Activated T-helper 17 cell treated with anti-CD3 and anti-CD28 coated beads, Interleukin-2, amount 50 U/mL, for 72 hours (primary cell): ENCODE measurements around the gene MB. TPM values are rescaled to one million over a fixed set of nuclear protein-coding genes. Genes with fewer than 3 reads are reported as not detected.

Experiments
- ATAC-seq: fragments of 150-1000 bp; cut with Tn5 transposase; replicated peaks from 2 replicates; pipeline ENCODE4 v1.10.0; 2021; ENCODE audit warnings: mild to moderate bottlenecking, moderate library complexity
- H3K27ac Mint-ChIP-seq: one replicate; pipeline ENCODE4 v1.8.0; 2022; ENCODE audit warnings: mixed read lengths
- H3K27me3 Mint-ChIP-seq: one replicate; pipeline ENCODE4 v1.8.0; 2022; ENCODE audit warnings: mixed read lengths
- H3K36me3 Mint-ChIP-seq: one replicate; pipeline ENCODE4 v1.8.0; 2022; ENCODE audit warnings: low read depth, mild to moderate bottlenecking, mixed read lengths
- H3K4me1 Mint-ChIP-seq: one replicate; pipeline ENCODE4 v1.8.0; 2022; ENCODE audit warnings: mixed read lengths
- H3K4me3 Mint-ChIP-seq: one replicate; pipeline ENCODE4 v1.8.0; 2022; ENCODE audit warnings: mild to moderate bottlenecking, mixed read lengths
- H3K9me3 Mint-ChIP-seq: one replicate; pipeline ENCODE4 v1.8.0; 2022; ENCODE audit warnings: mixed read lengths
- total RNA-seq, 2 donors: library from RNA; stranded (reverse); gene quantifications; one replicate each; pipeline ENCODE4 v1.2.3, GENCODE V29; 2022

MB gene
- total RNA-seq, 2 donors from 2014 or later = 0.50 TPM; not detected in 1

- Mint-ChIP-seq H3K4me3 (no peak overlapping the region), H3K27me3 (peaks cover 12% of the 10 kb centered on the region), H3K27ac (no peak overlapping the region), H3K36me3 (no peaks in the 10 kb centered on the region), H3K9me3 (no peaks in the 10 kb centered on the region), H3K4me1 (no peaks in the 10 kb centered on the region)
- ATAC-seq = no peak
Observed at GRCh38 chr22:35570686-35571194, 46.4 kb downstream of the MB start.

- ATAC-seq = no peak
- peaks cover 14% of the 10 kb centered on the region for H3K27me3 Mint-ChIP-seq
- H3K9me3 Mint-ChIP-seq = no peaks in the 10 kb centered on the region
- H3K36me3 Mint-ChIP-seq = no peaks in the 10 kb centered on the region
- H3K27ac Mint-ChIP-seq = no peak overlapping the region
- no peak overlapping the region for H3K4me3 Mint-ChIP-seq
- no peaks in the 10 kb centered on the region for H3K4me1 Mint-ChIP-seq
Observed at GRCh38 chr22:35569916-35570315, 47.2 kb downstream of the MB start.

GRCh38 chr22:35568751-35569739, 48.1 kb downstream of the MB start:
- no peak for ATAC-seq
- peaks cover 11% of the 10 kb centered on the region for H3K27me3 Mint-ChIP-seq
- no peaks in the 10 kb centered on the region for H3K4me1 Mint-ChIP-seq
- no peaks in the 10 kb centered on the region for H3K36me3 Mint-ChIP-seq
- H3K9me3 Mint-ChIP-seq = no peaks in the 10 kb centered on the region
- no peak overlapping the region for H3K27ac Mint-ChIP-seq
- H3K4me3 Mint-ChIP-seq = no peak overlapping the region

GRCh38 chr22:35567351-35568141, 49.6 kb downstream of the MB start:
- Mint-ChIP-seq H3K27ac (no peak overlapping the region), H3K4me3 (no peak overlapping the region), H3K9me3 (no peaks in the 10 kb centered on the region), H3K27me3 (peaks cover 17% of the 10 kb centered on the region), H3K36me3 (no peaks in the 10 kb centered on the region), H3K4me1 (no peaks in the 10 kb centered on the region)
- ATAC-seq = no peak

GRCh38 chr22:35564975-35565867, 51.9 kb downstream of the MB start:
- H3K27ac Mint-ChIP-seq = no peak overlapping the region
- no peaks in the 10 kb centered on the region for H3K36me3 Mint-ChIP-seq
- no peaks in the 10 kb centered on the region for H3K9me3 Mint-ChIP-seq
- H3K4me1 Mint-ChIP-seq = peaks cover 8% of the 10 kb centered on the region
- peaks cover 28% of the 10 kb centered on the region for H3K27me3 Mint-ChIP-seq
- ATAC-seq = no peak
- no peak overlapping the region for H3K4me3 Mint-ChIP-seq

- H3K9me3 Mint-ChIP-seq = no peaks in the 10 kb centered on the region
- peaks cover 8% of the 10 kb centered on the region for H3K4me1 Mint-ChIP-seq
- H3K4me3 Mint-ChIP-seq = no peak overlapping the region
- no peak overlapping the region for H3K27ac Mint-ChIP-seq
- no peak for ATAC-seq
- no peaks in the 10 kb centered on the region for H3K36me3 Mint-ChIP-seq
- H3K27me3 Mint-ChIP-seq = peaks cover 28% of the 10 kb centered on the region
Observed at GRCh38 chr22:35563211-35563610, 53.9 kb downstream of the MB start.

GRCh38 chr22:35561796-35562526, 55.2 kb downstream of the MB start:
- H3K36me3 Mint-ChIP-seq = no peaks in the 10 kb centered on the region
- no peak overlapping the region for H3K4me3 Mint-ChIP-seq
- H3K4me1 Mint-ChIP-seq = peaks cover 8% of the 10 kb centered on the region
- no peak overlapping the region for H3K27ac Mint-ChIP-seq
- peaks cover 28% of the 10 kb centered on the region for H3K27me3 Mint-ChIP-seq
- peak; percentile 86 for ATAC-seq
- H3K9me3 Mint-ChIP-seq = no peaks in the 10 kb centered on the region

- Mint-ChIP-seq H3K4me1 (peaks cover 8% of the 10 kb centered on the region), H3K27ac (no peak overlapping the region), H3K9me3 (no peaks in the 10 kb centered on the region), H3K27me3 (peaks cover 28% of the 10 kb centered on the region), H3K4me3 (no peak overlapping the region), H3K36me3 (no peaks in the 10 kb centered on the region)
- no peak for ATAC-seq
Observed at GRCh38 chr22:35560824-35561223, 56.3 kb downstream of the MB start.

GRCh38 chr22:35560366-35560765, 56.8 kb downstream of the MB start:
- Mint-ChIP-seq H3K4me1 (peaks cover 8% of the 10 kb centered on the region), H3K36me3 (no peaks in the 10 kb centered on the region), H3K27ac (no peak overlapping the region), H3K27me3 (peaks cover 28% of the 10 kb centered on the region), H3K4me3 (no peak overlapping the region), H3K9me3 (no peaks in the 10 kb centered on the region)
- ATAC-seq = no peak

- H3K27me3 Mint-ChIP-seq = peaks cover 24% of the 10 kb centered on the region
- H3K4me1 Mint-ChIP-seq = peaks cover 8% of the 10 kb centered on the region
- no peak overlapping the region for H3K4me3 Mint-ChIP-seq
- no peak for ATAC-seq
- no peak overlapping the region for H3K27ac Mint-ChIP-seq
- no peaks in the 10 kb centered on the region for H3K9me3 Mint-ChIP-seq
- no peaks in the 10 kb centered on the region for H3K36me3 Mint-ChIP-seq
Observed at GRCh38 chr22:35559354-35560005, 57.6 kb downstream of the MB start.

GRCh38 chr22:35558719-35559118, 58.4 kb downstream of the MB start:
- no peaks in the 10 kb centered on the region for H3K9me3 Mint-ChIP-seq
- no peak overlapping the region for H3K27ac Mint-ChIP-seq
- no peaks in the 10 kb centered on the region for H3K36me3 Mint-ChIP-seq
- H3K4me1 Mint-ChIP-seq = peaks cover 8% of the 10 kb centered on the region
- no peak overlapping the region for H3K4me3 Mint-ChIP-seq
- H3K27me3 Mint-ChIP-seq = peaks cover 24% of the 10 kb centered on the region
- ATAC-seq = no peak

- Mint-ChIP-seq H3K36me3 (no peaks in the 10 kb centered on the region), H3K4me3 (no peak overlapping the region), H3K27ac (no peak overlapping the region), H3K9me3 (no peaks in the 10 kb centered on the region), H3K4me1 (peaks cover 8% of the 10 kb centered on the region), H3K27me3 (peaks cover 20% of the 10 kb centered on the region)
- ATAC-seq = no peak
Observed at GRCh38 chr22:35558031-35558430, 59.1 kb downstream of the MB start.
